T-helper 2 cell (primary cell): ENCODE data around the gene OMP.

Source experiments
- DNase-seq, 5 experiments: peaks; one replicate each; pipeline versions ENCODE4 v3.0.0 to v3.0.0-alpha.2; 2012 to 2022

OMP gene

GRCh38 chr11:77069336-77069968 is 33.2 kb upstream of the OMP start:
- no peak for DNase-seq

- DNase-seq, result no peak
Observed at GRCh38 chr11:77069969-77070582, 32.6 kb upstream of the OMP start.

- no peak for DNase-seq
Observed at GRCh38 chr11:77071077-77071476, 31.6 kb upstream of the OMP start.

GRCh38 chr11:77071671-77072605 is 30.7 kb upstream of the OMP start:
- no peak for DNase-seq

GRCh38 chr11:77072851-77073327 is 29.8 kb upstream of the OMP start:
- DNase-seq, result peak in 1 of 5 experiments; percentile 17

GRCh38 chr11:77073328-77074001 is 29.2 kb upstream of the OMP start:
- no peak for DNase-seq

- DNase-seq, result no peak
Observed at GRCh38 chr11:77074205-77074604, 28.4 kb upstream of the OMP start.

- DNase-seq, result no peak
Observed at GRCh38 chr11:77074626-77075221, 27.9 kb upstream of the OMP start.

- DNase-seq, result no peak
Observed at GRCh38 chr11:77075425-77075905, 27.2 kb upstream of the OMP start.

- DNase-seq, result no peak
Observed at GRCh38 chr11:77079666-77080065, 23.0 kb upstream of the OMP start.

- peak in 1 of 5 experiments; percentile 0 for DNase-seq
Observed at GRCh38 chr11:77080643-77081210, 21.9 kb upstream of the OMP start.

GRCh38 chr11:77081381-77081851 is 21.2 kb upstream of the OMP start:
- peak in 1 of 5 experiments; percentile 5 for DNase-seq

- peak in 1 of 5 experiments; percentile 6 for DNase-seq
Observed at GRCh38 chr11:77081976-77082836, 20.4 kb upstream of the OMP start.

- DNase-seq, result peak in 3 of 5 experiments; percentile 4 to 75 (median 21)
Observed at GRCh38 chr11:77082838-77083565, 19.6 kb upstream of the OMP start.

- no peak for DNase-seq
Observed at GRCh38 chr11:77083566-77084245, 18.9 kb upstream of the OMP start.

- DNase-seq, result peak in 1 of 5 experiments; percentile 1
Observed at GRCh38 chr11:77084581-77085191, 18.0 kb upstream of the OMP start.

- DNase-seq, result peak in 1 of 5 experiments; percentile 1
Observed at GRCh38 chr11:77085652-77086051, 17.0 kb upstream of the OMP start.
